ENCODE data around the gene DSG3. TPM values are rescaled to one million over a fixed set of nuclear protein-coding genes. Genes with fewer than 3 reads are reported as not detected.

Gene DSG3
- polyA plus RNA-seq, 10 donors, result 0.03 to 6.9 (median 3.4) TPM; not detected in 6

GRCh38 chr18:31432316-31432715 lies 15.2 kb upstream of the DSG3 start:
- no peak for DNase-seq

GRCh38 chr18:31436825-31437224 lies 10.7 kb upstream of the DSG3 start:
- DNase-seq, result no peak

DNA sequence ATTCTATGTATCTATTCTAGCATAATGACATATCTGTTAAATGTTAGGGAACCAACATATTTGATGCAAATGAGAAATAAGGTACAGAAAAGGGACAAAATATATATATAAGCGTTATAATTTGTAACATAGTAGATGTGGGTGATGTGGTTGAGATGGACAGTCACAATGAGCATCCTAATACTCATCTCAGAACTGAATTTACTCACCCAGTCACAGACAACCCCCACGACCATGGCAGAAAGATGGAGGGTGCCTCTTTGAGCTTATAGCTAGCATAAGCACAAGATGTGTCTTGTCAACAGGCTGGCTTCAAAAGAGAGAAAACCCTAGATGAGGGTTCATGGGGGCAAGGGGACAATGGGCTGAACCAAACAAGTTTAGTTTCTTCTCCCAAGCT lies 9.1 kb upstream of the DSG3 start:
- no peak for DNase-seq

DNA sequence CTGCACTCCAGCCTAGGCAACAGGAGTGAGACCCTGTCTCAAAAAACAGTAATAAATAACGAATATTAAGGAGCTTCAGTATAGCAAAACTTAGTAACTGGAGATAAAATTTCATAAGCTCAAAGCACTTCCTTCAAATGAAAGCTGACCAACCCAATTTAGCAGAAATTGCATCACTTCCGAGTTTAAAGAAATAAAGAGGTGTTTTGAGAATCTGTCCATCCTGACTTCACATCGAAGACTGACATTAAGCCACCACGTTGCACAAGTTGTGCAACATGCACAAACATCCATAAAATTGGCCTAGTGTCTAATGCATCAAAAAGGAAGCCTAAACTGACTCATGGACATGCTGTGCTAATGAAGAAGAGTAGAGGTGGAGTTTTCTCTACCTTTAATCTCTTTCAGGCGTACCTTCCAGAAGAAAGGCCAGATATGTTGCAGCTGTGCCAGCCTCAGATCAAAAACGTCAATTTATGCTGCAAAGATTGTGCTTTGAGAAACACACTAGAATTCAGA lies 7.7 kb upstream of the DSG3 start:
- DNase-seq, result no peak

DNA sequence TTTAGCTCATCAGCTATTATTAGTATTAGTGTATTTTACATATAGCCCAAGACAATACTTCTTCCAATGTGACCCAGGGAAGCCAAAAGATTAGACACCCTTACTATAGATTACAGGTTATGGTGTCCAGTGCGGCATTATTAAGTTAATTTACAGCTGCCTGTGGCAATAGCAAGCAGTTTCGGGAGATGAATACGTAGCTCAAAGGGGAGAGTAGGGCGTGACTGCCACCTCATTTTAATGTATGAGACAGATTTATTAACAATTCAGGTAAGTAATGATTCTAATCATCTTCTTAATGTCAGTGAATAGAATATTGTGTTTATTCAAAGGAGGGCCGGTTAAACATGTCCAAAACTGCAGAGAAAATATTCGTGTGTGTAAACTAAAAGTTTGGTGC lies 6.8 kb upstream of the DSG3 start:
- no peak for DNase-seq

GRCh38 chr18:31441493-31441892 lies 6.0 kb upstream of the DSG3 start:
- no peak for DNase-seq

- no peak for DNase-seq
Observed at GRCh38 chr18:31444142-31444541, 3.4 kb upstream of the DSG3 start.

GRCh38 chr18:31445908-31446307 lies 1.6 kb upstream of the DSG3 start:
- no peak for DNase-seq

DNA sequence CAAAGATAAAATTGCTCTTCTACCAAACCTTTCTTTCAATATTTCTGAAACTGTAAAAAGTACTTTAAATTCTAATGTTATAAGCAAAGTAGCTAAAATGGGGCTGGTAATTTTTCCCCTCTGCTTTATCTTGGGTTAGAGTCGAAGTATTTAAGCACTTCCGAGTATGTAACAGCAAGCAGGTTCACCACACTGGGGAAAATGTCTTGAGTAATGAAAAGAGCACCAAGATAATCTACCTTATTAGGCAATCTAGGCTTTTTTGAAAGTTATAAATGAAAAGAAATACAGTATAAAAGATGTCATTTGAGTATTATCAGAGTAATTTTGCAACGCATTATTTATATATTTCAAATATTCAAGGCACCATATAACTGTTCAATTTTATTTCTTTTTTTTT lies 687 bp upstream of the DSG3 start:
- no peak for DNase-seq

DNA sequence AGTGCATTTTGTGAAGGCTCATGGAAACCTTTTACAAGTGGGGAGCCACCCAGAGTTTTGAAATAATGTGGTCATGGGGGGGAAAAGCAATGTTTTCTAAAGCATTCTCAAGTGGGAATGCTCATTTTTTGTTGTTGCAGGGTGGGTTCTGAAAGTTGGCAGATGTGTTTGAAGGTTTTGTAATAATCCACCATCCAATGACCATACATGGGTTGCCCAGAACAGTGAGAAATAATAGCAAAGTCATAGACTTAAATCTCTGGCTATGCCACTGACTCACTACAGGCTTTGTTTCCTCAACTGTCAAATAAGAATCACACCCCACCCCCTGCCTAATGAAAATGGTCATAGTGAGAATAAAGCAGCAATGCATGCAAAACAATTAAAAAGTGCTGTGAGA lies 2.9 kb downstream of the DSG3 start:
- DNase-seq, result no peak

DNA sequence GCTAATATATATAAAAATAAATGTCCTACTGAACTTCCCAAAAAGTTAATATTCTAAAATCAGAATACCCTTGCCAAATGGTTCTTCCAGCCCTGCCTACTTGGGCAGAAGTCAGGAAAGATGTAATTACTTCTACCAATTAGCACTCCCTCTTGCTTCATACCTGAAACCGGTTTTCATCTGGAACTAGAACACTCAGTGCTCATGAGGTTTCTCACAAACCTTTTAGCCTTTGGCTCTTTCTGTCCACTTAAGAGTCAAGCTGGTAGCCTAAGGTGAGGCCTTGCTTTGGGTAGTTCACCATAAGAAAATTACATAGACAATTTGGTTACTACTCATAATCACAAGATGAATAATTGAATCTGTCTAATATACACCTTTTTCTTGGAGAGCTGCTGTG lies 4.1 kb downstream of the DSG3 start:
- no peak for DNase-seq

- DNase-seq, result peak in 1 of 3 donors; percentile 34
Observed at GRCh38 chr18:31454066-31454708, 6.6 kb downstream of the DSG3 start.

DNA sequence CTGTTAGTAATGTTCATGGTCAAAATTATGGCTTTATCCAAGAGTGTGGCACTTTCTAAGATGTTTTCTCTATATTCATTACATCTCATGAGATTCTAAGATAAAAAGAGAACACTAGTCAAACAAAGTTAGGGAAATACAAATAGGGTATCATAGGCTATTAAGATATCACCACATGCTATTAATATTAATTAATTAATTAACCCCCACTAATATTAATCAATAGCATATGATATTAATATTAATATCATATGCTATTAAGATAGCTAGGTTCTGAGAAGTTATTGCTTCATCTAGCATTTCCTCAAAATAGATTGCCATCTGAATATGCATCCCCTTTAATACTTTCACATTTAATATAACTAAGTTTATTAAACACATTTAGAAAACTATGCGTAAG lies 22.1 kb downstream of the DSG3 start:
- no peak for DNase-seq

DNA sequence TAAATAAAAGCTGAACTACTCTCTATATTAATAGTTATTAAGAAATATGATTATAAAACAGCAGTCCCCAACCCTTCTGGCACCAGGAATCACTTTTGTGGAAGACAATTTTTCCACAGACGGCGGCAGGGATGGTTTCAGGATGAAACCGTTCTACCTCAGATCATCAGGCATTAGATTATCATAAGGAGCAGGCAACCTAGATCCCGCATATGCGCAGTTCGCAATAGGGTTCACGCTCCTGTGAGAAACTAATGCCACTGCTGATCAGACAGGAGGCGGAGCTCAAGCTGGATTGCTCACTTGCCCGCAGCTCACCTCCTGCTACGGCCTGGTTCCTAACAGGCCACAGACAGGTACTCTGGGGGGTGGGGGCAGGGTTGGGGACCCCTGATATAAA lies 31.1 kb downstream of the DSG3 start:
- DNase-seq, result no peak

GRCh38 chr18:31482051-31482450 lies 34.5 kb downstream of the DSG3 start:
- DNase-seq, result no peak

- no peak for DNase-seq
Observed at GRCh38 chr18:31483396-31483795, 35.9 kb downstream of the DSG3 start.

DNA sequence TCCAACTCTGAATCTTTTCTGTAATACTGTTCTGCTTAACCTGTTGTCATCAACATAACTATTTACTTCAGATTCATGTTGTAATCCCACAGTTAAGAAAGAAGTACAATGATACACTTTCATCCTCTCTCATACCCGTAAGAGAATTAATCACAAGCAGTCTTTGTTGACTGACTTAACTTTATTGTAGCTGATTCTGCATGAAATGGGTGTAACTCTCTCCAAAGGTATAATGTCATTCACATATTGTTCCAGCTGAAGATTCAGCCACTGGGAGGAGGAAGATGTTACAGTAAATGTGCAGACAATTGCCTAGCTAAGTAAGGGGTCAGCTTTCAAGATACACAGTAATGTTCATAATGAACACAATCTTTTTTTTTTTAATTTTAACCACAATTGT lies 36.9 kb downstream of the DSG3 start:
- DNase-seq, result no peak

DNA sequence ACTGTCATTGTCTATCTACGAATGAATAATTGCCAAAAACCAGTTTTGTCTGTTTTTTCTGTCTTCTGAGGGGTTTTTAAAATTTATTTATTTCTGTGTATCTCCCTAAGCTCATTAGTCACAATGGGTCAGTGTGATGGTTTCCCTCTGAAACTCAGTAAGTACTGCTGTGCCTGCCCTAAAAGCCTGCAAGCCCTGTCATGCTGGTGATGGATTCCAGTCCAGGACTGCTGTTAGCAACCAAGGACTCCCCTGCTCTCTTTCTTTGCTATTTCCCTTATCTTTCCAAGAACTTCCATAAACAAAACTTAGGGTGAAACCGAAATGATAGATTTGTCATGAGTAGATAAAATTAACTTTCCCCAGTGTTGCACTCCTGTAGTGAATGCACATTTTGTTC lies 38.6 kb downstream of the DSG3 start:
- no peak for DNase-seq

DNA sequence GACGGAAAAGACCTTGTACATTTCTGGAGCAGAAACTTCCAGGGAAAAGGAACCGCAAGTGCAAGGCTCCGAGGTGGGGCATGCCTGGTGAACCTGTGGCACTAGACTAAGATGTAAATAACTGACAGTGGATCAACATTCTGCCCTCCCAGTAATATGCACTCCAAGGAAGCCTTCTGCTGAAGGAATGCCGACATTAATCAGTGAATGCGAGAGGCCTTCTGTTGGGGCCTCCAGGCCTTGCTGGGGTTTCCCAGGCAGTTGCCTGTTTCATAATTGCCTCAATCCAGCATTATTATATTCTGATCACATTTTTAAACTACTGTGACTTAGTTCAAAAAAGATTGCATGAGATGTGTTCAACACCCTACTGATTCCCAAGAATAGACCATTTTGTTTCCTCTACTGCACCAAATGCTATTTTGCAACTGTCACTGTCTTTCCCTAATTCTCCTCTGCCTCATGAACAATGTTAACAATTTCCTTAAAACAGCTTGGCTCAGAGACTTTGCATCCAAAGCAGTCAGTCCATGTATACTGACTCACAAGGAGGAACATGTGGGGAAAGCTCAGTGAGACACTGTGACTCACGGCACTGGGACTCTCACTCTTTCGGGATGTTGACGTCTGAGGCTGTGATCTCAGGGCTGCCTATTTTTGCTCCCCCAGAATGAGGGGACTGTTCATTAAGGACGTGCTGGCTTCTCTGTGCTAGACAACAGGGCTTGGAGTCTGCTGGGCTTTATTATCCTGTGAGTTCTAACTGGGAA lies 39.9 kb downstream of the DSG3 start:
- DNase-seq, result peak in 1 of 3 donors; percentile 82

DNA sequence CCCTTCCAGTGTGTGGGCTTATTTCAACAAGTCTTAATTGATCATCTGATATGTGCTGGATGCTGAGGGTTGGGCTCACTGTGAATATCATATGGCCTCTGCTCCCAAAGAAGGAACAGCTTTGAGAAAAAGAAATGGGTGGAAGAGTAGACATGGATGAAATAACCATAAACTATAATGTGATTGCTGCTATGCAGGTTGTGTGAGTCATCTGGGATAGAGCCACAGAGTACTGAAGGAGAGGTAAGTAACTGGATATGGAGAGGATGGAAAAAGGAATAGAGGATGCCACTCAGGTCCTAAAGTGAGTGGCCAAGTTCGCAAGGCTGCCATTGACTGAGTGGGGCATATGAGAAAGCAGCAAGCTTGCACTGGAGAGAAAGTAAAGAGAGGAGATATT lies 41.8 kb downstream of the DSG3 start:
- DNase-seq, result no peak

DNA sequence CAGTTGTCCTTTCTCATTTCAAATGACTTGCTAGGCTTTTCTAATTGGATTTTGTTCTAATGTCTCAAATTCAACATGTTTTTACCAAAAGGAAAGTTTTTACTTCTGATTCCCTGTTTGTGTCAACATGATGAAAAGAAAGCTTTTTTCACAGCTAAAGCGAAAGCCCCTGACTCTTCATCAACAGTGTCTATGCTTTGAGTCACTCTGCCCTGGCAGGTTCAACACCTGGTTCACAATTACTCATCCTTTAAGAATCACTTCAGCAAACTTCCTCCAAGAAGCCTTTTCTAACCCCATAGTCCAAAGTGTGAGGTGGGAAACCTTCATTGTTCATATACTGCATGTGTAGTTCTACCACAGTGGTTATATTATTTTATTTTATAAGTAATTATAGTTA lies 42.8 kb downstream of the DSG3 start:
- DNase-seq, result no peak

GRCh38 chr18:31490833-31491232 lies 43.3 kb downstream of the DSG3 start:
- DNase-seq, result no peak

GRCh38 chr18:31491586-31491985 lies 44.0 kb downstream of the DSG3 start:
- DNase-seq, result no peak

GRCh38 chr18:31492671-31493070 lies 45.1 kb downstream of the DSG3 start:
- DNase-seq, result no peak

Data from muscle of back (tissue), 11 donors.